ENCODE measurements around the gene SCN1A.

Gene SCN1A

DNA sequence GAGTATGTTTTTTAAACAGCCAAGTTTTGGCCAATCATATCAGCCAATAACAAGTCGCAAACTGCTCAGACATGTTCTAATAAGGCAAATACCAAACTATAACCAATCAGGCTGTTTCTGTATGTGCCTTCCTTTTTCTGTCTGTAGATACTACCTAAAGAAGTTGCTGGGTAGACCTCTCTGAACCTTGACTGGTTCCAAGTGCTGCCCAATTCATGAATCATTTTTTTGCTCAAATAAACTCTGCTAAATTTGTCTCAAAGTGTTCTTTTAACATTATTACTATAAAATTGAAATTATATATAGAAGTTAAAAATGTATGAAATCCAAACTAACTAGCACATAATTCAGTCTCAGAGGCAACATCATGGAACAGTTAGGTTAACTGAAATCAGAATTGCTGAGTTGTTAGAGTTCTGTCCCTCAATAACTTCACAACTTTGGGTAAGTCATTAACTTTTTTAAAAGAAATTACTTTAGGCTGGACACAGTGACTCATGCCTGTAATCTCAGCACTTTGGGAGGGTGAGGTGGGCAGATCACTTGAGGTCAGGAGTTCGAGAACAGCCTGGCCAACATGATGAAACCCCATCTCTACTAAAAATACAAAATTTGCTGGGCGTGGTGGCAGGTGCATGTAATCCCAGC lies 169.4 kb downstream of the SCN1A start:
- WGBS (ENCODE audit: insufficient coverage, insufficient read length) = no CpG with 5 or more reads among the region's 3 CpGs
- Histone ChIP-seq H3K27me3 (ENCODE audit: control insufficient read depth, insufficient read depth, low read length) (no peaks in the 10 kb centered on the region), H3K4me1 (ENCODE audit: control insufficient read depth, insufficient read depth, low read length) (no peaks in the 10 kb centered on the region), H3K27ac (ENCODE audit: low read length) (no peak overlapping the region), H3K36me3 (ENCODE audit: control insufficient read depth, insufficient read depth, low read length) (peaks cover 2% of the 10 kb centered on the region; the same call in 1 of the 2 replicates), H3K4me3 (ENCODE audit: low read length) (no peak overlapping the region), H3K9me3 (ENCODE audit: control insufficient read depth, insufficient read depth, low read length) (no peaks in the 10 kb centered on the region)
- DNase-seq (ENCODE audit: low read depth, low spot score) = no peak

DNA sequence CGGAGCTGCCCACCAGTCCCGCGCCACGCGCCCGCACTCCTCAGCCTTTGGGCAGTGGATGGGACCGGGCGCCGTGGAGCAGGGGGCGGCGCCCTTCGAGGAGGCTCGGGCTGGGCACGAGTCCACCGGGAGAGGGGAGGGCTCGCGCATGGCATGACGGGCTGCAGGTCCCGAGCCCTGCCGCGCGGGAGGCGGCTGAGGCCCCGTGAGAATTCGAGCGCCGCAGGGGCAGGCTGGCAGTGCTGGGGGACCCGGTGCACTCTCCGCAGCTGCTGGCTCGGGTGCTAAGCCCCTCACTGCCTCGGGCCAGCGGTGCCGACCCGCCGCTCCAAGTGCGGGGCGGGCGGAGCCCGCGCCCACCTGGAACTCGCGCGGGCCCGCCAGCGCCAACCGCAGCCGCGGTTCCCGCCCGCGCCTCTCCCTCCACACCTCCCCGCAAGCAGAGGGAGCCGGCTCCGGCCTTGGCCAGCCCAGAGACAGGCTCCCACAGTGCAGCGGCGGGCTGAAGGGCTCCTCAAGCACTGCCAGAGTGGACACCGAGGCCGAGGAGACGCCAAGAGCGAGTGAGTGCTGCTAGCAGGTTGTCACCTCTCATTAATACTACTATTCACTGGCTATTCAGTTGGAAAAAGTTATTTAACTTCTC lies 170.7 kb downstream of the SCN1A start:
- Histone ChIP-seq H3K9me3 (ENCODE audit: control insufficient read depth, insufficient read depth, low read length) (no peaks in the 10 kb centered on the region), H3K27me3 (ENCODE audit: control insufficient read depth, insufficient read depth, low read length) (no peaks in the 10 kb centered on the region), H3K4me1 (ENCODE audit: control insufficient read depth, insufficient read depth, low read length) (no peaks in the 10 kb centered on the region), H3K27ac (ENCODE audit: low read length) (no peak overlapping the region), H3K4me3 (ENCODE audit: low read length) (no peak overlapping the region), H3K36me3 (ENCODE audit: control insufficient read depth, insufficient read depth, low read length) (peaks cover 2% of the 10 kb centered on the region; the same call in 1 of the 2 replicates)
- no peak for DNase-seq (ENCODE audit: low read depth, low spot score)
- no CpG with 5 or more reads among the region's 60 CpGs for WGBS (ENCODE audit: insufficient coverage, insufficient read length)

DNA sequence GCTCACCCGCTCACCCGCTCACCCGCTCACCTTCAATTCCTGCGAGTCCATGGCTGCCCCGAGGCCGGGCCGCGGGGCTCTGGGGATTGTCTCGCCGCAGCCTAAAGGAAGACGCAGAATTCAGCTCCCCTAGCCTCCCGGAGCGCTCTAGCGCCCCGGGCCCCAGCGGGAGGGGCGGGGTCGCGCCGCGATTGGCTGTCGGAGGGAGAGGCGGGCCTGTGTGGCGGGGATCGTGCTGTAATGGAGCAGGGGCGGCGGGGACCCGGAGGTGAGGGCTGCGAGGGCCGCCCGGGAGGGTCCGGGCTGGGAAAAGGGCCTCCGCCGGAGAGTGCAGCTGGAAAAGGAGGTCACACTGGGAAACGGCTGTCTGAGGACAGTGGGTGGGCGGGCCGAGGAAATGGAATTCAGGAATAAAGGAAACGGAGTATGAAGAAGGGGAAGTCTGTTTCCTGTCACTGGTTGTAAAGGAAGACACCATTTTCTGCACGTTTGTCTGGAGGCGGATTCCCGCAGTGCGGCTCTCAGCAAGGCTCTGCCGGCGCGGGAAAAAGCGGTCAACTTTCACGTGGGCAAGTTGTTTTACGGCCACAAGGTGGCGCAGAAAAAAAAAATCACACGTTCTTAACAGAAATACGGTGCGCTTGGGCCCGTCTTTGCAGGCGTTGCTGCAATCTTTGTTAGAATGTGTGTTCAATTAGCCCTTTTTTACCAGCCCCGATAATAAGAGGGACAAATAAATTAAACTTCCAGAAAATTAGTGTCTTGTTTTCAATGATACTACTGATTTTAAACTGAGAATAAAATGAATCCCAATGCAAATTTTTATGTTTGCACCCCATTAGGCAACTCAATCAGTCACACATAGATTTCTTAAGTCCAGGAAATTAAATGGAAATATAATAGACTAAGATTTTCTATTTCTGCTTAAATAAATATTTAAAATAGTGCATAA lies 173.9 kb downstream of the SCN1A start, which contains the start of gene TTC21B:
Gene TTC21B (minus strand): TSS at position 122 of the 952 bp plus-strand sequence. CDS start 71 bp downstream, at position 51.
- no CpG with 5 or more reads among the region's 55 CpGs for WGBS (ENCODE audit: insufficient coverage, insufficient read length)
- Histone ChIP-seq H3K36me3 (ENCODE audit: control insufficient read depth, insufficient read depth, low read length) (peaks cover 2% of the 10 kb centered on the region; the same call in 1 of the 2 replicates), H3K4me1 (ENCODE audit: control insufficient read depth, insufficient read depth, low read length) (no peaks in the 10 kb centered on the region), H3K27me3 (ENCODE audit: control insufficient read depth, insufficient read depth, low read length) (no peaks in the 10 kb centered on the region), H3K9me3 (ENCODE audit: control insufficient read depth, insufficient read depth, low read length) (no peaks in the 10 kb centered on the region), H3K27ac (ENCODE audit: low read length) (no peak within 1 kb of the TSS), H3K4me3 (ENCODE audit: low read length) (peak within 1 kb of the TSS; percentile 75)
- peak; percentile 90 for DNase-seq (ENCODE audit: low read depth, low spot score)

DNA sequence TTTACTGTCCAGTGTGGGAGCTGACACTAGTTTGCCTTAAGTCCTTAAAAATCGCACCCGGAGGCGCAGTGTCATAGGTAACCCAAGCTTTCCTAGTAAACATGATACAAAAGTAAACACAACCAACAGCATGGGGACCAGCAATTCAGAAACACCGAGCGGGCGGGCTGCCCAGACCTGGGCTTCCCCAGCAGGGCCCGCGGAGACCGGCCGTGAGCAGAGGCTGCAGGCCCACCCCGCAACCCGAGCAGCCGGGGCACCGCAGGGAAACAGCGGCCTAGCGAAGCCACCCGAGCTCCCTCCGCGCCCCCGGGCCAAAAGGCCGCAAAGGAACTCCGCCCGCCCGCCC lies 174.5 kb downstream of the SCN1A start:
- WGBS (ENCODE audit: insufficient coverage, insufficient read length) = no CpG with 5 or more reads among the region's 24 CpGs
- no peak for DNase-seq (ENCODE audit: low read depth, low spot score)
- peak overlapping the region; percentile 75 for H3K4me3 ChIP-seq (ENCODE audit: low read length)

DNA sequence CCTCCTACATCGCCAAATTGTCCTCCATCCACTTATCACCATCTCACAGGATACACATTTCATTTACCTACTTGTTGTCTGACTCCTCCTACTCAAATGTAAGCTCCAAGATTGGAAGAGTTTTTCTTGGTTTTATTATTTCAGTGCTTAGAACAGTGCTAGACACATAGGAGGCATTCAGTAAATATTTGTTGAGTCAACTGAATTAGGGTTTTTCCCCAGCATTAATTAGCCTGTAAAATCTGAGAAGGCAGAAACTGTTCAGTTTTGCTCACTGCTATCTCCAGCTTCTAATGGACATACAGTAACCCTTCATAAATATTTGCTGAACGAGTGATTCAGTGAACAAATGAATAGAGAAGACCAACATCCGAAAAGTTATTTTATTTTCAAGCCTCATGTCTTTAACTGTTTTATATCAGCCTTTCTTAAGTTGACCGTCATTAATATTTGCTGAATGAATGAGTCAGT lies 175.0 kb downstream of the SCN1A start:
- H3K9me3 ChIP-seq (ENCODE audit: control insufficient read depth, insufficient read depth, low read length) = no peaks in the 10 kb centered on the region
- H3K4me1 ChIP-seq (ENCODE audit: control insufficient read depth, insufficient read depth, low read length) = no peaks in the 10 kb centered on the region
- no peaks in the 10 kb centered on the region for H3K27me3 ChIP-seq (ENCODE audit: control insufficient read depth, insufficient read depth, low read length)
- peaks cover 2% of the 10 kb centered on the region; the same call in 1 of the 2 replicates for H3K36me3 ChIP-seq (ENCODE audit: control insufficient read depth, insufficient read depth, low read length)
- no peak overlapping the region for H3K27ac ChIP-seq (ENCODE audit: low read length)
- H3K4me3 ChIP-seq (ENCODE audit: low read length) = peak overlapping the region; percentile 75; the same call in 1 of the 2 replicates
- no peak for DNase-seq (ENCODE audit: low read depth, low spot score)
- WGBS (ENCODE audit: insufficient coverage, insufficient read length) = no CpG with 5 or more reads among the region's 4 CpGs

More for the DNA sequence above, 174.5 kb downstream of the SCN1A start:
- Histone ChIP-seq H3K9me3 (ENCODE audit: control insufficient read depth, insufficient read depth, low read length) (no peaks in the 10 kb centered on the region), H3K36me3 (ENCODE audit: control insufficient read depth, insufficient read depth, low read length) (peaks cover 2% of the 10 kb centered on the region; the same call in 1 of the 2 replicates), H3K27me3 (ENCODE audit: control insufficient read depth, insufficient read depth, low read length) (no peaks in the 10 kb centered on the region), H3K27ac (ENCODE audit: low read length) (no peak overlapping the region), H3K4me1 (ENCODE audit: control insufficient read depth, insufficient read depth, low read length) (no peaks in the 10 kb centered on the region)

DNA sequence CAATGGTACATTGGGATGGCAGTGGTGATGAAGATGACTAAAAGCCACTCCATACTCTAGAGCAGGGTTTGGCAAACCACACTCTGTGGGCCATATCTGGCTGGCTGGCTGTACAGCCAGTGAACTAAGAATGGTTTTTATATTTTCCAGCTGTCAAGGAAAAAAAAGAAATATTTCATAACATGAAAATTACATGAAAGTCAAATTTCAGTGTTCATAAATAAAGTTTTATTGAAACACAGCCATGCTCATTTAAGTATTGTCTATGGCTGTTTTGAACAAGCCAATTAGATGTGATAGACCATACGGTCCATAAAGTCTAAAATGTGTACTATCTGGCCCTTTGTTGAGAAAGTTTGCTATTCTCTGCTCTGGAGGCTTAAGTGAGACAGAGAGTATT lies 175.7 kb downstream of the SCN1A start:
- WGBS (ENCODE audit: insufficient coverage, insufficient read length) = no CpG with 5 or more reads among the region's 1 CpG
- H3K9me3 ChIP-seq (ENCODE audit: control insufficient read depth, insufficient read depth, low read length) = no peaks in the 10 kb centered on the region
- DNase-seq (ENCODE audit: low read depth, low spot score) = no peak
- H3K4me3 ChIP-seq (ENCODE audit: low read length) = no peak overlapping the region
- no peaks in the 10 kb centered on the region for H3K4me1 ChIP-seq (ENCODE audit: control insufficient read depth, insufficient read depth, low read length)
- H3K27ac ChIP-seq (ENCODE audit: low read length) = no peak overlapping the region
- H3K27me3 ChIP-seq (ENCODE audit: control insufficient read depth, insufficient read depth, low read length) = no peaks in the 10 kb centered on the region
- peaks cover 2% of the 10 kb centered on the region; the same call in 1 of the 2 replicates for H3K36me3 ChIP-seq (ENCODE audit: control insufficient read depth, insufficient read depth, low read length)

DNA sequence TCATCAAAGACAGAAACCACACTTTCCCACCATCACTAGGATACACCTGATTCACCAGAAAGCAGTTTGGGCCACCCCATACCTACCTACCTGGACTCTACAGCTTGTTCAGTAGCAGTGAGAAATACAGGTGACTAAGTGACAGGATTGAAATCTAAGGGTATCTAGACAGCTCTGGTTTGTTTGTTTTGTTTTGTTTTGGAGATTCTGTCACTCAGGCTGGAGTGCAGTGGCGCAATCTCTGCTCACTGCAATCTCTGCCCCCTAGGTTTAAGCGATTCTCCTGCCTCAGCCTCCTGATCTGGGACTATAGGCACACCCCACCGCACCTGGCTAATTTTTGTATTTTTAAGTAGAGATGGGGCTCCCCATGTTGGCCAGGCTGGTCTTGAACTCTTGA lies 177.4 kb downstream of the SCN1A start:
- no CpG with 5 or more reads among the region's 3 CpGs for WGBS (ENCODE audit: insufficient coverage, insufficient read length)
- no peaks in the 10 kb centered on the region for H3K4me1 ChIP-seq (ENCODE audit: control insufficient read depth, insufficient read depth, low read length)
- no peaks in the 10 kb centered on the region for H3K36me3 ChIP-seq (ENCODE audit: control insufficient read depth, insufficient read depth, low read length)
- DNase-seq (ENCODE audit: low read depth, low spot score) = no peak
- H3K27ac ChIP-seq (ENCODE audit: low read length) = no peak overlapping the region
- H3K9me3 ChIP-seq (ENCODE audit: control insufficient read depth, insufficient read depth, low read length) = no peaks in the 10 kb centered on the region
- H3K27me3 ChIP-seq (ENCODE audit: control insufficient read depth, insufficient read depth, low read length) = no peaks in the 10 kb centered on the region
- H3K4me3 ChIP-seq (ENCODE audit: low read length) = no peak overlapping the region

DNA sequence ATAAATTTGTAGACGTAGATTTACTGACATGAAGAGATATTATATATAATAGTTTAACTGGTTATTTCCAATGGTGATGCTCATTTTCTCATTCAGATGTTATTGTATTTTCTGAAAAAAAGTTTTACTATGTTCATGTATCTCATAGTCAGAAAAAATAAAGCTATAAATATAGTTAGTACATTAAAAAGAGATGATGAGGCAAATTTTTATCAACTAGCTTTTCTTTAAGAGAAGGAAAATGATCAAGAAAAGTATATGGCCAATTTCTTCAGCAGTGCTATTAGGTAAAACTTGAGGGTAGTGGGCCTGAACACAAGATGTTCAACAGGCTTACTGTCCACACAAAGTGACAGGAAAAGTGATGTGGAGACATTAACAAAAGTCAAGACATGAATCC lies 186.0 kb downstream of the SCN1A start:
- no peak overlapping the region for H3K27ac ChIP-seq (ENCODE audit: low read length)
- DNase-seq (ENCODE audit: low read depth, low spot score) = no peak
- no peaks in the 10 kb centered on the region for H3K27me3 ChIP-seq (ENCODE audit: control insufficient read depth, insufficient read depth, low read length)
- no CpG with 5 or more reads among the region's 1 CpG for WGBS (ENCODE audit: insufficient coverage, insufficient read length)
- H3K36me3 ChIP-seq (ENCODE audit: control insufficient read depth, insufficient read depth, low read length) = peaks cover 2% of the 10 kb centered on the region; the same call in 1 of the 2 replicates
- H3K4me3 ChIP-seq (ENCODE audit: low read length) = no peak overlapping the region
- H3K4me1 ChIP-seq (ENCODE audit: control insufficient read depth, insufficient read depth, low read length) = no peaks in the 10 kb centered on the region
- no peaks in the 10 kb centered on the region for H3K9me3 ChIP-seq (ENCODE audit: control insufficient read depth, insufficient read depth, low read length)

DNA sequence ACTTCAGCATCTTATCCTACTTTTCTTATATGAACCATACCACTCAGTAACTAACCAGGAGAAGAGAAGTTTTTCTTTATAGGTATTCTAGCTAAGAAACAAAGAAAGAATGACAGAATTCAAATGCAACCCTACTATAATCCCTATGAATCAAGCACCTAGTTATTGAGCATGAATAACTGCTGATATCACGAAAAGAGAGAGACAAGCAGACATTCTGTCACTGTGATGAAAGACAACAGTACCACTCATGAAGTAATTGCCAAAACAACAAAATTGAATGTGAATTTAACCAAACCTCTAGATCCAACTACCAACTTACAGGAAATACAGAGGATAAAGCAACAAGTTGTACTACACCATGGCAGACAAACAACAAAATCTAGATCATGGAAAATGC lies 189.6 kb downstream of the SCN1A start:
- no CpG with 5 or more reads among the region's 1 CpG for WGBS (ENCODE audit: insufficient coverage, insufficient read length)

More for the DNA sequence above, 189.6 kb downstream of the SCN1A start:
- no peak for DNase-seq (ENCODE audit: low read depth, low spot score)
- no peaks in the 10 kb centered on the region for H3K4me1 ChIP-seq (ENCODE audit: control insufficient read depth, insufficient read depth, low read length)
- no peak overlapping the region for H3K4me3 ChIP-seq (ENCODE audit: low read length)
- no peaks in the 10 kb centered on the region for H3K9me3 ChIP-seq (ENCODE audit: control insufficient read depth, insufficient read depth, low read length)
- H3K27ac ChIP-seq (ENCODE audit: low read length) = no peak overlapping the region
- peaks cover 2% of the 10 kb centered on the region; the same call in 1 of the 2 replicates for H3K36me3 ChIP-seq (ENCODE audit: control insufficient read depth, insufficient read depth, low read length)
- H3K27me3 ChIP-seq (ENCODE audit: control insufficient read depth, insufficient read depth, low read length) = no peaks in the 10 kb centered on the region

All from iPS DF 6.9 (cell line).